CD14-positive monocyte (primary cell): ENCODE data around the gene TXNRD2. TPM values are rescaled to one million over a fixed set of nuclear protein-coding genes. Genes with fewer than 3 reads are reported as not detected.

Source experiments
- DNase-seq, 3 donors: peaks; one replicate each; pipeline ENCODE4 v3.0.0-alpha.2; 2011 to 2022
- H2AFZ ChIP-seq: 2 replicates; pipeline ENCODE4 v1.6.0; 2012; ENCODE audit warnings: mild to moderate bottlenecking, low read depth, low read length, inconsistent platforms; ENCODE audit not compliant: insufficient read depth, poor library complexity, severe bottlenecking
- H3K27ac ChIP-seq, 2 donors: 1 replicate in 1 of 2; 2 replicates in 1 of 2; pipeline ENCODE4 v1.5.1; 2012 to 2013; ENCODE audit warnings: low read length in 2 of 2, control low read depth in 1 of 2, inconsistent platforms in 1 of 2, low read depth in 1 of 2, mild to moderate bottlenecking in 1 of 2
- H3K27me3 ChIP-seq, 2 donors: one replicate each; pipeline versions ENCODE4 v1.6.0 to v1.6.1; 2011 to 2013; ENCODE audit warnings: low read length in 2 of 2; ENCODE audit not compliant: control insufficient read depth in 2 of 2, insufficient read depth in 2 of 2
- H3K36me3 ChIP-seq, 2 donors: replicated peaks in 1 of 2; 1 replicate in 1 of 2; 2 replicates in 1 of 2; pipeline versions ENCODE4 v1.5.1 to v1.6.1; 2012 to 2013; ENCODE audit warnings: low read length in 2 of 2, control low read depth in 1 of 2, inconsistent platforms in 1 of 2, mild to moderate bottlenecking in 1 of 2; ENCODE audit not compliant: insufficient read depth in 2 of 2, control insufficient read depth in 1 of 2
- H3K4me1 ChIP-seq, 2 donors: 1 replicate in 1 of 2; 2 replicates in 1 of 2; pipeline versions ENCODE4 v1.5.1 to v1.6.1; 2012 to 2013; ENCODE audit warnings: low read length in 2 of 2, control low read depth in 1 of 2, inconsistent platforms in 1 of 2, mild to moderate bottlenecking in 1 of 2, moderate library complexity in 1 of 2; ENCODE audit not compliant: insufficient read depth in 2 of 2, control insufficient read depth in 1 of 2
- H3K4me2 ChIP-seq: replicated peaks from 2 replicates; pipeline ENCODE3; 2012; ENCODE audit warnings: low read length, moderate library complexity, mild to moderate bottlenecking; ENCODE audit not compliant: poor library complexity, severe bottlenecking; ENCODE audit errors: extremely low read depth
- H3K4me3 ChIP-seq, 3 experiments: fragments of 200-600 bp in 1 of 3; sonication (generic) in 1 of 3; replicated peaks in 1 of 3; 1 replicate in 2 of 3; 2 replicates in 1 of 3; pipeline ENCODE4 v1.5.1; 2011 to 2013; ENCODE audit warnings: low read length in 3 of 3, mild to moderate bottlenecking in 3 of 3, control low read depth in 2 of 3, low read depth in 2 of 3, inconsistent platforms in 1 of 3, moderate library complexity in 1 of 3
- H3K79me2 ChIP-seq: 2 replicates; pipeline ENCODE4 v1.6.0; 2012; ENCODE audit warnings: mild to moderate bottlenecking, control low read depth, inconsistent platforms, low read length, moderate library complexity; ENCODE audit not compliant: insufficient read depth
- H3K9ac ChIP-seq: 2 replicates; pipeline ENCODE4 v1.6.0; 2017; ENCODE audit warnings: low read length, mild to moderate bottlenecking; ENCODE audit not compliant: insufficient read depth, poor library complexity, severe bottlenecking
- H3K9me3 ChIP-seq, 2 donors: replicated peaks in 1 of 2; 1 replicate in 1 of 2; 2 replicates in 1 of 2; pipeline versions ENCODE4 v1.5.1 to v1.6.1; 2012 to 2013; ENCODE audit warnings: low read length in 2 of 2, control low read depth in 1 of 2; ENCODE audit not compliant: control insufficient read depth in 1 of 2, insufficient read depth in 1 of 2
- H4K20me1 ChIP-seq: 2 replicates; pipeline ENCODE4 v1.6.0; 2012; ENCODE audit warnings: mild to moderate bottlenecking, low read length, control low read depth, moderate library complexity; ENCODE audit not compliant: insufficient read depth
- H3K27ac Mint-ChIP-seq, 7 donors: one replicate each; pipeline ENCODE4 v1.8.0; 2020; ENCODE audit warnings: mild to moderate bottlenecking in 7 of 7, mixed read lengths in 7 of 7, moderate library complexity in 6 of 7, inconsistent platforms in 2 of 7
- H3K27me3 Mint-ChIP-seq, 3 donors: one replicate each; pipeline ENCODE4 v1.8.0; 2021 to 2022; ENCODE audit warnings: low read depth in 3 of 3, mild to moderate bottlenecking in 3 of 3, mixed read lengths in 3 of 3, moderate library complexity in 3 of 3, inconsistent platforms in 1 of 3
- H3K36me3 Mint-ChIP-seq, 2 donors: one replicate each; pipeline ENCODE4 v1.8.0; 2020; ENCODE audit warnings: mixed read lengths in 2 of 2, inconsistent platforms in 1 of 2, mild to moderate bottlenecking in 1 of 2
- H3K4me1 Mint-ChIP-seq: one replicate; pipeline ENCODE4 v1.8.0; 2020; ENCODE audit warnings: mild to moderate bottlenecking, mixed read lengths
- H3K4me3 Mint-ChIP-seq, 2 donors: one replicate each; pipeline ENCODE4 v1.8.0; 2020; ENCODE audit warnings: mild to moderate bottlenecking in 2 of 2, mixed read lengths in 2 of 2, moderate library complexity in 1 of 2
- H3K9me3 Mint-ChIP-seq, 7 donors: one replicate each; pipeline ENCODE4 v1.8.0; 2020 to 2022; ENCODE audit warnings: mixed read lengths in 7 of 7, mild to moderate bottlenecking in 6 of 7, moderate library complexity in 6 of 7, inconsistent platforms in 2 of 7
- CTCF ChIP-seq: fragments of 200-600 bp; IDR thresholded peaks from one replicate; pipeline ENCODE4 v1.8.0; 2022; ENCODE audit warnings: antibody characterized with exemption, mild to moderate bottlenecking
- WGBS: methylation state at CpG from one replicate; pipeline ENCODE4 v1.1.5; 2013; ENCODE audit warnings: missing lambda C conversion rate; ENCODE audit not compliant: insufficient coverage; 5-methylcytosine and 5-hydroxymethylcytosine counted together
- intact Hi-C, 2 donors: fragments of 100-400 bp; cut with micrococcal nuclease; formaldehyde crosslinking; loops; one replicate each; pipeline versions ENCODE4 v1.15.0 to v1.15.1; 2023
- polyA plus RNA-seq, 3 donors: library from polyadenylated mRNA; depleted of rRNA in 1 of 3; unstranded in 2 of 3; stranded (reverse) in 1 of 3; fragments of 300-500 nt in 2 of 3; fragments of >200 nt in 1 of 3; fragmentation: Illumina TruSeq in 2 of 3; gene quantifications; 1 replicate in 2 of 3; 2 replicates in 1 of 3; pipeline ENCODE4 v1.2.3, GENCODE V29; 2012 to 2021

TXNRD2 gene
- polyA plus RNA-seq, 3 donors: 24.9 to 54.9 (median 30.8) TPM

GRCh38 chr22:19980766-19981165 is 39.1 kb upstream of the TXNRD2 start:
- Histone ChIP-seq H3K4me1 (no peaks in the 10 kb centered on the region), H3K36me3 (no peaks in the 10 kb centered on the region), H3K27ac (no peak overlapping the region), H3K9ac (no peak overlapping the region), H2AFZ (no peak overlapping the region), H4K20me1 (no peaks in the 10 kb centered on the region), H3K79me2 (no peaks in the 10 kb centered on the region), H3K4me3 (no peak overlapping the region), H3K4me2 (no peak overlapping the region), H3K9me3 (no peaks in the 10 kb centered on the region), H3K27me3 (no peaks in the 10 kb centered on the region)
- no peak overlapping the region for H3K27ac Mint-ChIP-seq
- intact Hi-C loops: no loop called here
- peaks cover 5 to 10% (median 9%) of the 10 kb centered on the region in 3 donors for H3K27me3 Mint-ChIP-seq
- H3K4me3 Mint-ChIP-seq: no peak overlapping the region
- H3K4me1 Mint-ChIP-seq: no peaks in the 10 kb centered on the region
- 92% methylated on average over 4 of the region's 7 CpGs for WGBS
- H3K9me3 Mint-ChIP-seq: no peaks in the 10 kb centered on the region
- TF ChIP-seq CTCF: no peak
- no peaks in the 10 kb centered on the region for H3K36me3 Mint-ChIP-seq
- DNase-seq: no peak

GRCh38 chr22:19979712-19980493 is 38.3 kb upstream of the TXNRD2 start:
- H3K27ac Mint-ChIP-seq: no peak overlapping the region
- Histone ChIP-seq H3K4me3 (no peak overlapping the region), H3K79me2 (no peaks in the 10 kb centered on the region), H3K27me3 (no peaks in the 10 kb centered on the region), H3K36me3 (no peaks in the 10 kb centered on the region), H3K9me3 (no peaks in the 10 kb centered on the region), H2AFZ (no peak overlapping the region), H3K9ac (no peak overlapping the region), H3K27ac (no peak overlapping the region), H4K20me1 (no peaks in the 10 kb centered on the region), H3K4me2 (no peak overlapping the region), H3K4me1 (no peaks in the 10 kb centered on the region)
- no peak for TF ChIP-seq CTCF
- DNase-seq: no peak
- H3K27me3 Mint-ChIP-seq: peaks cover under 1 to 8% (median 5%) of the 10 kb centered on the region in 3 donors
- no peaks in the 10 kb centered on the region for H3K9me3 Mint-ChIP-seq
- WGBS: 97% methylated on average over 52 of the region's 52 CpGs
- H3K36me3 Mint-ChIP-seq: no peaks in the 10 kb centered on the region
- intact Hi-C loops: loop anchor here (10.0 kb wide), 1 partner anchor 305 kb away; no protein-coding TSS in a partner anchor
- H3K4me3 Mint-ChIP-seq: no peak overlapping the region
- peaks cover 6% of the 10 kb centered on the region for H3K4me1 Mint-ChIP-seq
